ENCODE data around the gene TASP1. TPM values are rescaled to one million over a fixed set of nuclear protein-coding genes. Genes with fewer than 3 reads are reported as not detected.

TASP1 gene
- total and polyA plus RNA-seq, 8 donors = 5.8 to 13.0 (median 7.8) TPM

DNA sequence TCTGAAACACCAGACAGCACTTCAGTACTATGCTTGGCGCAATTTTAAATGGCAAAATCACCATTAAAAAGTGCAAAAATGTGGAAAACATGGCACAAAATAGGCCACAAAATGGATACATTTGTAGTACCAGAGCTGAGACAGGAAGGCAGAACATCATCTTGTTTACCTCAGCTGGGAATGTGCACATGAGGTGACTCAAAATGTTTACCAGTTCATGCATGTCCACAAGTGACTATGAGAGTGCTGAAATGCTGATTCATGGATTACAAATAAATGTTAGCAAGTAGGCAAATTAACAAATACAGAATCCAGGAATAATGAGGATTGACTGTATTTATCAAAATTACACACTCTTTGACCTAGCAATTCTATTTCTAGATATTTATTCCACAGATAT is 216.1 kb downstream of the TASP1 start:
- TF ChIP-seq, protein P1, sequence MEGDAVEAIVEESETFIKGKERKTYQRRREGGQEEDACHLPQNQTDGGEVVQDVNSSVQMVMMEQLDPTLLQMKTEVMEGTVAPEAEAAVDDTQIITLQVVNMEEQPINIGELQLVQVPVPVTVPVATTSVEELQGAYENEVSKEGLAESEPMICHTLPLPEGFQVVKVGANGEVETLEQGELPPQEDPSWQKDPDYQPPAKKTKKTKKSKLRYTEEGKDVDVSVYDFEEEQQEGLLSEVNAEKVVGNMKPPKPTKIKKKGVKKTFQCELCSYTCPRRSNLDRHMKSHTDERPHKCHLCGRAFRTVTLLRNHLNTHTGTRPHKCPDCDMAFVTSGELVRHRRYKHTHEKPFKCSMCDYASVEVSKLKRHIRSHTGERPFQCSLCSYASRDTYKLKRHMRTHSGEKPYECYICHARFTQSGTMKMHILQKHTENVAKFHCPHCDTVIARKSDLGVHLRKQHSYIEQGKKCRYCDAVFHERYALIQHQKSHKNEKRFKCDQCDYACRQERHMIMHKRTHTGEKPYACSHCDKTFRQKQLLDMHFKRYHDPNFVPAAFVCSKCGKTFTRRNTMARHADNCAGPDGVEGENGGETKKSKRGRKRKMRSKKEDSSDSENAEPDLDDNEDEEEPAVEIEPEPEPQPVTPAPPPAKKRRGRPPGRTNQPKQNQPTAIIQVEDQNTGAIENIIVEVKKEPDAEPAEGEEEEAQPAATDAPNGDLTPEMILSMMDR (IDR thresholded peaks at IDR 0.05) = no peak
- Histone ChIP-seq H3K9me3 (no peaks in the 10 kb centered on the region), H3K4me1 (peaks cover 0 to 11% (median 6%) of the 10 kb centered on the region in 3 donors), H3K4me3 (no peak overlapping the region), H3K27ac (no peak overlapping the region), H3K27me3 (no peaks in the 10 kb centered on the region), H3K36me3 (no peaks in the 10 kb centered on the region)
- intact Hi-C loops (cut with DNase I) = no loop called here
- FAIRE-seq (no peak), ATAC-seq (no peak), DNase-seq (no peak)
- WGBS, 2 donors = 99 to 100% methylated on average over 1 of the region's 1 CpG

- DNase-seq = no peak
- H3K27me3 ChIP-seq = no peaks in the 10 kb centered on the region
- H3K27ac ChIP-seq = no peak overlapping the region
- no peak overlapping the region for H3K4me3 ChIP-seq
- FAIRE-seq = no peak
- H3K9me3 ChIP-seq = no peaks in the 10 kb centered on the region
- H3K4me1 ChIP-seq = peaks cover 0 to 11% (median 6%) of the 10 kb centered on the region in 3 donors
- ATAC-seq = no peak
- intact Hi-C loops (cut with DNase I) = no loop called here
- TF ChIP-seq, protein P1 (IDR thresholded peaks at IDR 0.05) = no peak
- 97 to 98% methylated on average over 2 of the region's 2 CpGs for WGBS, 2 donors
- no peaks in the 10 kb centered on the region for H3K36me3 ChIP-seq
Observed at GRCh38 chr20:13420625-13421024, 218.1 kb downstream of the TASP1 start.

DNA sequence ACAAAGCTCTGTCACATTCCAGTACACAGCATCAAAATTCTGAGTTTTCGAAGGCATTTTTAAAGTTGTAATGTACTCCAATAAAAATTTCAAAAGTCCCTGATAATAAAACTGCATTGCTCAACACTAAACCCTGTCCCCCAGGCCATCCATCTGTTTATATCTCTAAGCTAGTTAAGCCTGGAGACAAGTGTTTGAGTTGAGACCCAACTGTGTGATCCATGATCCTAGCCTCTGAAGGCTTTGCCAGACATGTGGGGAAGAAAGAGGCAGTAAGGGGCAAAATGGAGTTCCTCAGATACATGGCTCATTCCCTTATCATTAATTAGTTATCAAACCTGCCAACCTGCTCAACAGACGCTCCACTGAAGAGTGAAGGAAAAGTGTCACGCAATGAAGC is 219.3 kb downstream of the TASP1 start:
- no peaks in the 10 kb centered on the region for H3K36me3 ChIP-seq
- DNase-seq (no peak), FAIRE-seq (no peak), ATAC-seq (no peak)
- no peak overlapping the region for H3K27ac ChIP-seq
- H3K27me3 ChIP-seq = no peaks in the 10 kb centered on the region
- intact Hi-C loops (cut with DNase I) = no loop called here
- peaks cover 0 to 9% (median 6%) of the 10 kb centered on the region in 3 donors for H3K4me1 ChIP-seq
- TF ChIP-seq, protein P1 (IDR thresholded peaks at IDR 0.05) = no peak
- WGBS, 2 donors = 93% methylated on average over 3 of the region's 3 CpGs
- no peak overlapping the region for H3K4me3 ChIP-seq
- no peaks in the 10 kb centered on the region for H3K9me3 ChIP-seq

DNA sequence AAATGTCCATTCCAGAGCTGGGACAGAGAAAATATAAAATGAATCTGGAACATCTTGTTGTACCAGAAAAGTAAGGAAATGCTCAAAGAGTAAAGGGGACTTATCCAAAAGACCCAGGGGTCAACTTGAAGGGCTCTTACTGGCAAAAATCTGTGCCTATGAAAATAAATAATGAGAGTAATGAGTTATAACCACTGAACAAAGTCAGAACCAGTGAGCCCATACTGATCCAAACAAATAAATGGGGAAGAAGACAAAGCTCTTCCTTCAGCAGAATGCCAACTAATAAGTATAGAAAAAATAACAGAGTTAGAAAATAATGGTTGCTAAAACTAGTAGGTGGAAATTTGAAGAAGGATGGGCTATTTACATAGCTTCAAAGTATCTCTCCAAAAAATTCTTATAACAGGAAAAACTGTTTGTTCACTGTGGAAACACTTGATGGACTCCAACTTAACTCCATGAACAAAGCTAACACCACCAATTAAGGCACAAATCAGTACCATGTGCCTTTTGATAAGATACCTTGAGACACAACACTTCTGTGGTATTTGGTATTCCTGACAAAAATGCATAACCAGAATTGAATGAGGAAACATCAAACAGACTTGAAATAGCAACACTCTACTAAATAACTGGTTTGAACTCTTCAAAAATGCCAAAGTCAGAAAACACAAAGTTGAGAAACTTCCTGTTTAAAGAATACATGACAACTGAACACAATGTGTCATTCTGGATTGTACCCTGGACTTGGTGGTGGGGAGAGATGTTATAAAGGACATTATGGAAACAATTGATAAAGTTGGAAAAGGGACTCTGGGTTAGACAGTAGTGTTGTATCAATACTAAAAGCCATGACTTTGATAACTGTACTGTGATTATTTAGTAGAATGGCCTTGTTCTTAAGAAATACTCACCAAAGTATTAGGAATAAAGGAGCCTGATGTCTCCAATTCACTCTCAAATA is 220.2 kb downstream of the TASP1 start:
- Histone ChIP-seq H3K27ac (no peak overlapping the region), H3K4me1 (no peaks in the 10 kb centered on the region), H3K9me3 (no peaks in the 10 kb centered on the region), H3K36me3 (no peaks in the 10 kb centered on the region), H3K4me3 (no peak overlapping the region), H3K27me3 (no peaks in the 10 kb centered on the region)
- intact Hi-C loops (cut with DNase I) = no loop called here
- DNase-seq (no peak), FAIRE-seq (no peak), ATAC-seq (no peak)
- TF ChIP-seq, protein P1 (IDR thresholded peaks at IDR 0.05) = no peak

DNA sequence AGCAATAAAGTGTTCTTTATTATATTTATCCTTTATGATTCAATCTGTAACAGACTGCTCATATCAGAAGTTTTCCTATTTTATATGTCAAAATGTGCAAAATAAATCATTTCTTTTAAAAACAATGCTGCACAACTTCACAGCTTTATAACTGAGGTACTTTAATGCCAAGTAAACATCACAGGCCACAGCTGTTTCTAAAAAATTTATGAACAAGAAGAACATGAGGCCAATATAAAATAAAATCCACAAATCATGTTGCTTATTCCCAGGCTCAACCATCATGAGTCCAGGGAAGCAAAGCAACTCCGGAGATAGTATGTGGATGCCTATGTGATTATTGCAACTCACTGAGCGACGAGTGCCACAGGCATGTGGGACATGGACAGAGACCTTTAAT is 222.2 kb downstream of the TASP1 start:
- H3K4me1 ChIP-seq = no peaks in the 10 kb centered on the region
- ATAC-seq = no peak
- no peaks in the 10 kb centered on the region for H3K27me3 ChIP-seq
- TF ChIP-seq, protein P1 (IDR thresholded peaks at IDR 0.05) = no peak
- WGBS, 2 donors = 94 to 98% methylated on average over 3 of the region's 3 CpGs
- no peak overlapping the region for H3K27ac ChIP-seq
- no peak for FAIRE-seq
- intact Hi-C loops (cut with DNase I) = no loop called here
- no peak overlapping the region for H3K4me3 ChIP-seq
- H3K9me3 ChIP-seq = no peaks in the 10 kb centered on the region
- no peak for DNase-seq
- H3K36me3 ChIP-seq = no peaks in the 10 kb centered on the region

All from pancreas (tissue), 10 donors.